B cell (primary cell): Measurements from ENCODE around the gene ATP11C. TPM values are rescaled to one million over a fixed set of nuclear protein-coding genes. Genes with fewer than 3 reads are reported as not detected.

Experiments
- ATAC-seq: fragments of 200-7000 bp; cut with Tn5 transposase; one replicate; pipeline ENCODE4 v1.10.0; 2021; ENCODE audit warnings: low read depth, mild to moderate bottlenecking, moderate number of reproducible peaks, moderate library complexity
- CTCF ChIA-PET: fragments of 350-600 bp; sonication (Branson Sonifier 250); formaldehyde crosslinking; loops from one replicate; lab custom pipeline; 2021; ENCODE audit warnings: antibody characterized with exemption, inconsistent platforms; lab: Charles Lee
- POLR2A ChIA-PET: fragments of 350-600 bp; sonication (Branson Sonifier 250); formaldehyde crosslinking; loops from one replicate; lab custom pipeline; 2021; ENCODE audit warnings: antibody characterized with exemption; lab: Charles Lee
- DNase-seq: peaks from one replicate; pipeline ENCODE4 v3.0.0; 2013
- H2AFZ ChIP-seq: 2 replicates; pipeline ENCODE4 v1.6.1; 2012; ENCODE audit warnings: mild to moderate bottlenecking, low read depth, low read length; ENCODE audit not compliant: insufficient read depth, poor library complexity, severe bottlenecking
- H3K27ac ChIP-seq, 2 donors: 1 replicate in 1 of 2; 2 replicates in 1 of 2; pipeline ENCODE4 v1.5.1; 2012 to 2013; ENCODE audit warnings: low read length in 2 of 2, mild to moderate bottlenecking in 2 of 2, moderate library complexity in 1 of 2
- H3K27me3 ChIP-seq, 4 experiments: fragments of 200-600 bp in 1 of 4; sonication (generic) in 1 of 4; replicated peaks in 1 of 4; 1 replicate in 2 of 4; 2 replicates in 2 of 4; pipeline versions ENCODE4 v1.6.1 to v1.7.0; 2013 to 2016; ENCODE audit warnings: low read length in 3 of 4, mild to moderate bottlenecking in 2 of 4, mixed read lengths in 1 of 4, moderate library complexity in 1 of 4; ENCODE audit not compliant: insufficient read depth in 4 of 4, control insufficient read depth in 3 of 4; ENCODE audit errors: control extremely low read depth in 1 of 4
- H3K36me3 ChIP-seq, 2 experiments: replicated peaks in 1 of 2; 1 replicate in 1 of 2; 2 replicates in 1 of 2; pipeline versions ENCODE4 v1.6.1 to v1.7.1; 2013; ENCODE audit warnings: low read length in 1 of 2; ENCODE audit not compliant: insufficient read depth in 2 of 2, control insufficient read depth in 1 of 2; ENCODE audit errors: control extremely low read depth in 1 of 2, extremely low read depth in 1 of 2
- H3K4me1 ChIP-seq, 2 donors: fragments of 200-600 bp in 1 of 2; sonication (generic) in 1 of 2; 1 replicate in 1 of 2; 2 replicates in 1 of 2; pipeline versions ENCODE4 v1.5.1 to v1.6.1; 2013 to 2017; ENCODE audit warnings: low read length in 2 of 2; ENCODE audit not compliant: control insufficient read depth in 2 of 2, insufficient read depth in 2 of 2
- H3K4me2 ChIP-seq: replicated peaks from 2 replicates; pipeline ENCODE3; 2012; ENCODE audit warnings: mild to moderate bottlenecking, low read depth, low read length; ENCODE audit not compliant: poor library complexity, severe bottlenecking
- H3K4me3 ChIP-seq, 5 experiments: fragments of 200-600 bp in 1 of 5; sonication (generic) in 1 of 5; 1 replicate in 3 of 5; 2 replicates in 2 of 5; pipeline versions ENCODE4 v1.5.1 to v1.7.0; 2011 to 2016; ENCODE audit warnings: low read length in 4 of 5, mild to moderate bottlenecking in 4 of 5, low read depth in 2 of 5, control low read depth in 1 of 5, moderate library complexity in 1 of 5; ENCODE audit not compliant: insufficient read depth in 1 of 5; ENCODE audit errors: control extremely low read depth in 1 of 5, extremely low read depth in 1 of 5
- H3K79me2 ChIP-seq: fragments of 200-600 bp; sonication (generic); one replicate; pipeline ENCODE4 v1.6.0; 2016; ENCODE audit warnings: low read length; ENCODE audit not compliant: control insufficient read depth, insufficient read depth
- H3K9ac ChIP-seq: fragments of 200-600 bp; sonication (generic); 2 replicates; pipeline ENCODE4 v1.6.1; 2017; ENCODE audit warnings: mild to moderate bottlenecking, low read length, moderate library complexity
- H3K9me3 ChIP-seq, 3 donors: one replicate each; pipeline versions ENCODE4 v1.6.1 to v1.7.1; 2013; ENCODE audit warnings: low read length in 2 of 3; ENCODE audit not compliant: control insufficient read depth in 2 of 3, insufficient read depth in 1 of 3; ENCODE audit errors: control extremely low read depth in 1 of 3
- H4K20me1 ChIP-seq: 2 replicates; pipeline ENCODE4 v1.6.0; 2012; ENCODE audit warnings: mild to moderate bottlenecking, low read length; ENCODE audit not compliant: insufficient read depth, control insufficient read depth, poor library complexity, severe bottlenecking
- H3K27ac Mint-ChIP-seq: one replicate; pipeline ENCODE4 v1.8.0; 2021; ENCODE audit warnings: mixed read lengths
- H3K27me3 Mint-ChIP-seq: one replicate; pipeline ENCODE4 v1.8.0; 2021; ENCODE audit warnings: mixed read lengths
- H3K4me1 Mint-ChIP-seq: one replicate; pipeline ENCODE4 v1.8.0; 2021; ENCODE audit warnings: mixed read lengths
- H3K4me3 Mint-ChIP-seq: one replicate; pipeline ENCODE4 v1.8.0; 2021; ENCODE audit warnings: mixed read lengths
- H3K9me3 Mint-ChIP-seq: one replicate; pipeline ENCODE4 v1.8.0; 2022; ENCODE audit warnings: mixed read lengths; ENCODE audit not compliant: insufficient read depth
- EZH2 ChIP-seq: IDR thresholded peaks from 2 replicates; pipeline ENCODE4 v1.6.1; 2012; ENCODE audit warnings: borderline replicate concordance, low read depth, mild to moderate bottlenecking, moderate library complexity, low read length; ENCODE audit not compliant: insufficient read depth, poor library complexity, severe bottlenecking
- WGBS: methylation state at CpG from one replicate; pipeline ENCODE4 v1.1.5; 2013; ENCODE audit warnings: missing lambda C conversion rate; ENCODE audit not compliant: insufficient coverage; 5-methylcytosine and 5-hydroxymethylcytosine counted together
- intact Hi-C: fragments of 100-400 bp; cut with micrococcal nuclease; formaldehyde crosslinking; loops from one replicate; pipeline ENCODE4 v1.10.0; 2022
- polyA plus RNA-seq: library from polyadenylated mRNA; depleted of rRNA; stranded (reverse); fragments of >200 nt; gene quantifications from 2 replicates; pipeline ENCODE4 v1.2.3, GENCODE V29; 2012
- total RNA-seq, 2 donors: library from RNA; stranded (reverse); fragments of 120-200 nt in 1 of 2; gene quantifications; 1 replicate in 1 of 2; 2 replicates in 1 of 2; pipeline versions ENCODE4 v1.2.3 to v1.2.4, GENCODE V29; 2013 to 2022
- TF ChIP-seq, protein P1 (sequence below): fragments of 200-600 bp; IDR thresholded peaks from one replicate; pipeline ENCODE4 v1.8.0; 2022; ENCODE audit warnings: antibody characterized with exemption, mild to moderate bottlenecking

ATP11C gene
- total and polyA plus RNA-seq, 2 donors (not counting 1 experiment from before 2014, with no cell fraction given): 8.5 to 29.2 TPM

DNA sequence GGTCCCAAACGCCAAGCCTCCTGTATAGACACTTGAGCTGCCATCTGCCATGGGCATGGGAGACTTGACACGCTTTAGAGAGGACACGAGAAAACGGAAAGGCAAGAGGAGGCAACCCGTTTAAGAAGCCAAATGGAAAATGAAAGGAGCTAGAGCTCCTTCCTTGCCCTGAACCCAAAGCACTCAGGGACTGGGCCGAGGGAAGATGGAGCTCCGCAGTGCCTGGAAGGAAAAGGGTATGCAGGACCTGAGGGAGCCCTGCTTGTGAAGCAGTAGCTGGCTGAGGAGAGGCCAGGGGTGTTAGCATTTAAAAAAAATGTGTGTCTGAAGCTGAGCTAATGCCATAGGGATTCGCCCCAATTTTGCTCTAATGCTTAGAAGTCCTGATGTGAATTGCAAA, 239.9 kb downstream of the ATP11C start:
- H3K36me3 ChIP-seq: no peaks in the 10 kb centered on the region
- H3K4me1 ChIP-seq: no peaks in the 10 kb centered on the region
- no peak overlapping the region for H2AFZ ChIP-seq
- TF ChIP-seq, protein P1, sequence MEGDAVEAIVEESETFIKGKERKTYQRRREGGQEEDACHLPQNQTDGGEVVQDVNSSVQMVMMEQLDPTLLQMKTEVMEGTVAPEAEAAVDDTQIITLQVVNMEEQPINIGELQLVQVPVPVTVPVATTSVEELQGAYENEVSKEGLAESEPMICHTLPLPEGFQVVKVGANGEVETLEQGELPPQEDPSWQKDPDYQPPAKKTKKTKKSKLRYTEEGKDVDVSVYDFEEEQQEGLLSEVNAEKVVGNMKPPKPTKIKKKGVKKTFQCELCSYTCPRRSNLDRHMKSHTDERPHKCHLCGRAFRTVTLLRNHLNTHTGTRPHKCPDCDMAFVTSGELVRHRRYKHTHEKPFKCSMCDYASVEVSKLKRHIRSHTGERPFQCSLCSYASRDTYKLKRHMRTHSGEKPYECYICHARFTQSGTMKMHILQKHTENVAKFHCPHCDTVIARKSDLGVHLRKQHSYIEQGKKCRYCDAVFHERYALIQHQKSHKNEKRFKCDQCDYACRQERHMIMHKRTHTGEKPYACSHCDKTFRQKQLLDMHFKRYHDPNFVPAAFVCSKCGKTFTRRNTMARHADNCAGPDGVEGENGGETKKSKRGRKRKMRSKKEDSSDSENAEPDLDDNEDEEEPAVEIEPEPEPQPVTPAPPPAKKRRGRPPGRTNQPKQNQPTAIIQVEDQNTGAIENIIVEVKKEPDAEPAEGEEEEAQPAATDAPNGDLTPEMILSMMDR: no peak
- no peak for TF ChIP-seq EZH2
- no peaks in the 10 kb centered on the region for H3K79me2 ChIP-seq
- no peaks in the 10 kb centered on the region for H4K20me1 ChIP-seq
- DNase-seq (no peak), ATAC-seq (no peak)
- intact Hi-C loops: no loop called here
- no peak overlapping the region for H3K4me3 ChIP-seq
- H3K4me1 Mint-ChIP-seq: peaks cover 7% of the 10 kb centered on the region
- peak overlapping the region; percentile 29 for H3K4me3 Mint-ChIP-seq
- peaks cover 0 to 6% (median 0%) of the 10 kb centered on the region in 4 experiments for H3K27me3 ChIP-seq
- H3K4me2 ChIP-seq: no peak overlapping the region
- H3K9me3 ChIP-seq: no peaks in the 10 kb centered on the region
- H3K27ac ChIP-seq: no peak overlapping the region
- WGBS: 35% methylated on average over 3 of the region's 8 CpGs
- ChIA-PET CTCF (no interaction called here), POLR2A (no interaction called here)
- no peak overlapping the region for H3K27ac Mint-ChIP-seq
- no peaks in the 10 kb centered on the region for H3K9me3 Mint-ChIP-seq
- peaks cover 21% of the 10 kb centered on the region for H3K27me3 Mint-ChIP-seq
- no peak overlapping the region for H3K9ac ChIP-seq

GRCh38 chrX:139692506-139692849, 240.4 kb downstream of the ATP11C start:
- no peak overlapping the region for H3K27ac Mint-ChIP-seq
- Histone ChIP-seq H3K4me1 (no peaks in the 10 kb centered on the region), H3K79me2 (no peaks in the 10 kb centered on the region), H3K9ac (no peak overlapping the region), H3K4me3 (no peak overlapping the region), H3K36me3 (no peaks in the 10 kb centered on the region), H3K27me3 (peaks cover 0 to 6% (median 0%) of the 10 kb centered on the region in 4 experiments), H3K9me3 (no peaks in the 10 kb centered on the region), H4K20me1 (no peaks in the 10 kb centered on the region), H3K27ac (no peak overlapping the region), H2AFZ (no peak overlapping the region), H3K4me2 (no peak overlapping the region)
- POLR2A ChIA-PET: no interaction called here
- peak overlapping the region; percentile 29 for H3K4me3 Mint-ChIP-seq
- TF ChIP-seq EZH2: no peak
- TF ChIP-seq, protein P1: no peak
- intact Hi-C loops: no loop called here
- ATAC-seq: no peak
- peaks cover 7% of the 10 kb centered on the region for H3K4me1 Mint-ChIP-seq
- no peaks in the 10 kb centered on the region for H3K9me3 Mint-ChIP-seq
- DNase-seq: no peak
- CTCF ChIA-PET: no interaction called here
- H3K27me3 Mint-ChIP-seq: peaks cover 21% of the 10 kb centered on the region
- WGBS: 44% methylated on average over 7 of the region's 11 CpGs
